ENCODE data around the gene ZWILCH.

DNA sequence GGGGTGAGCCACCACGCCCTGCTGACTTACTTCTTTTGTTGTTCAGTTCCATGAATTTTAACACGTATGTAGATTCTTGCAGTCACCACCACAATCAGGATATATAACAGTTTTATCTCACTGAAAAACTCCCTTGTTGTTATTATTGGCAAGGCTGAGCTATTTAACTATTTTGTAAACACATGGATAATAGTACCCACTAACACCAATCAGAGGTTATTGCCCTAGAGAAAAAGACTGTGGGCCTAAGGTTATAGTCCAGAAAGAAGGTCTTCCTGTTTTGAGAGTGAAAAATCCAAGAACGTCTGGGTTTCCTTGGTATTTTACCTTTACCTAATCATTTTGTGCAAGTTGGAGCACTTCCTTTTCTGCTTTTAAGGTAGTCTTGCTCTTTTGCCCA, 9.5 kb downstream of the ZWILCH start:
- TF ChIP-seq CTCF (conservative IDR thresholded peaks at IDR 0.05; ENCODE audit: low read length) = no peak
- TF ChIP-seq EZH2phosphoT487 (IDR thresholded peaks at IDR 0.05; ENCODE audit: borderline replicate concordance, low read depth, low read length) = no peak
